ENCODE data around the gene PRG3.

- TF ChIP-seq ZFX (IDR thresholded peaks at IDR 0.05): no peak
- no peak for TF ChIP-seq JUND (IDR thresholded peaks at IDR 0.05)
- TF ChIP-seq TCF7L2 (IDR thresholded peaks at IDR 0.05; ENCODE audit: borderline replicate concordance, extremely low read depth, insufficient read depth, insufficient read length): no peak
- TF ChIP-seq, protein P1, sequence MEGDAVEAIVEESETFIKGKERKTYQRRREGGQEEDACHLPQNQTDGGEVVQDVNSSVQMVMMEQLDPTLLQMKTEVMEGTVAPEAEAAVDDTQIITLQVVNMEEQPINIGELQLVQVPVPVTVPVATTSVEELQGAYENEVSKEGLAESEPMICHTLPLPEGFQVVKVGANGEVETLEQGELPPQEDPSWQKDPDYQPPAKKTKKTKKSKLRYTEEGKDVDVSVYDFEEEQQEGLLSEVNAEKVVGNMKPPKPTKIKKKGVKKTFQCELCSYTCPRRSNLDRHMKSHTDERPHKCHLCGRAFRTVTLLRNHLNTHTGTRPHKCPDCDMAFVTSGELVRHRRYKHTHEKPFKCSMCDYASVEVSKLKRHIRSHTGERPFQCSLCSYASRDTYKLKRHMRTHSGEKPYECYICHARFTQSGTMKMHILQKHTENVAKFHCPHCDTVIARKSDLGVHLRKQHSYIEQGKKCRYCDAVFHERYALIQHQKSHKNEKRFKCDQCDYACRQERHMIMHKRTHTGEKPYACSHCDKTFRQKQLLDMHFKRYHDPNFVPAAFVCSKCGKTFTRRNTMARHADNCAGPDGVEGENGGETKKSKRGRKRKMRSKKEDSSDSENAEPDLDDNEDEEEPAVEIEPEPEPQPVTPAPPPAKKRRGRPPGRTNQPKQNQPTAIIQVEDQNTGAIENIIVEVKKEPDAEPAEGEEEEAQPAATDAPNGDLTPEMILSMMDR (IDR thresholded peaks at IDR 0.05 in 2 of 3, conservative IDR thresholded peaks at IDR 0.05 in 1 of 3; ENCODE audit: borderline replicate concordance in 1 of 3, insufficient read depth in 1 of 3, low read depth in 2 of 3, low read length in 2 of 3): no peak
- no peak for TF ChIP-seq POLR2AphosphoS5 (IDR thresholded peaks at IDR 0.05; ENCODE audit: low read depth, low read length)
- TF ChIP-seq, protein P2, sequence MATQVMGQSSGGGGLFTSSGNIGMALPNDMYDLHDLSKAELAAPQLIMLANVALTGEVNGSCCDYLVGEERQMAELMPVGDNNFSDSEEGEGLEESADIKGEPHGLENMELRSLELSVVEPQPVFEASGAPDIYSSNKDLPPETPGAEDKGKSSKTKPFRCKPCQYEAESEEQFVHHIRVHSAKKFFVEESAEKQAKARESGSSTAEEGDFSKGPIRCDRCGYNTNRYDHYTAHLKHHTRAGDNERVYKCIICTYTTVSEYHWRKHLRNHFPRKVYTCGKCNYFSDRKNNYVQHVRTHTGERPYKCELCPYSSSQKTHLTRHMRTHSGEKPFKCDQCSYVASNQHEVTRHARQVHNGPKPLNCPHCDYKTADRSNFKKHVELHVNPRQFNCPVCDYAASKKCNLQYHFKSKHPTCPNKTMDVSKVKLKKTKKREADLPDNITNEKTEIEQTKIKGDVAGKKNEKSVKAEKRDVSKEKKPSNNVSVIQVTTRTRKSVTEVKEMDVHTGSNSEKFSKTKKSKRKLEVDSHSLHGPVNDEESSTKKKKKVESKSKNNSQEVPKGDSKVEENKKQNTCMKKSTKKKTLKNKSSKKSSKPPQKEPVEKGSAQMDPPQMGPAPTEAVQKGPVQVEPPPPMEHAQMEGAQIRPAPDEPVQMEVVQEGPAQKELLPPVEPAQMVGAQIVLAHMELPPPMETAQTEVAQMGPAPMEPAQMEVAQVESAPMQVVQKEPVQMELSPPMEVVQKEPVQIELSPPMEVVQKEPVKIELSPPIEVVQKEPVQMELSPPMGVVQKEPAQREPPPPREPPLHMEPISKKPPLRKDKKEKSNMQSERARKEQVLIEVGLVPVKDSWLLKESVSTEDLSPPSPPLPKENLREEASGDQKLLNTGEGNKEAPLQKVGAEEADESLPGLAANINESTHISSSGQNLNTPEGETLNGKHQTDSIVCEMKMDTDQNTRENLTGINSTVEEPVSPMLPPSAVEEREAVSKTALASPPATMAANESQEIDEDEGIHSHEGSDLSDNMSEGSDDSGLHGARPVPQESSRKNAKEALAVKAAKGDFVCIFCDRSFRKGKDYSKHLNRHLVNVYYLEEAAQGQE (IDR thresholded peaks at IDR 0.05; ENCODE audit: low read depth): no peak
- TF ChIP-seq POLR2A (IDR thresholded peaks at IDR 0.05; ENCODE audit: borderline replicate concordance, extremely low read depth, insufficient read depth, insufficient read length): no peak
- no peak for TF ChIP-seq CEBPB (IDR thresholded peaks at IDR 0.05; ENCODE audit: low read depth)
- TF ChIP-seq EZH2phosphoT487 (IDR thresholded peaks at IDR 0.05; ENCODE audit: borderline replicate concordance): no peak
- no peak for TF ChIP-seq EZH2 (IDR thresholded peaks at IDR 0.05)
- TF ChIP-seq ZBTB33 (IDR thresholded peaks at IDR 0.05; ENCODE audit: extremely low read depth, insufficient replicate concordance, low read length): no peak
- TF ChIP-seq MAX (IDR thresholded peaks at IDR 0.05): no peak
- TF ChIP-seq FOSL1 (IDR thresholded peaks at IDR 0.05; ENCODE audit: low read depth): no peak
- TF ChIP-seq ATF3 (IDR thresholded peaks at IDR 0.05): no peak
These were observed 5.5 kb downstream of the PRG3 start for GRCh38 chr11:57375490-57375889.
